Astrocyte of the spinal cord (primary cell): Measurements from ENCODE around the gene ITFG2.
"Not testable (repeated sequence)": the region's sequence is repeated elsewhere in the genome, so short reads cannot be mapped to it uniquely, and the experiment has no call there.

Source experiments
- DNase-seq: peaks from one replicate; pipeline ENCODE4 v3.0.0; 2011; ENCODE audit warnings: low read depth, low spot score
- H3K4me3 ChIP-seq: 2 replicates; pipeline ENCODE4 v1.5.1; 2011; ENCODE audit warnings: low read depth, mild to moderate bottlenecking, low read length, moderate library complexity
- in situ Hi-C: cut with HindIII; loops from 2 replicates; pipeline ENCODE4 v1.10.0; 2017; ENCODE audit warnings: low sequenced_read_pairs
- TF ChIP-seq, protein P1 (sequence below): IDR thresholded peaks from 2 replicates; pipeline ENCODE4 v1.5.1; 2012; ENCODE audit warnings: low read depth, mild to moderate bottlenecking, low read length, inconsistent platforms

The ITFG2 gene

GRCh38 chr12:2812290-2813213, at the start of gene ITFG2:
ITFG2 (plus strand) TSS chr12:2812668; CDS start chr12:2812761, 93 bp downstream.
- TF ChIP-seq, protein P1, sequence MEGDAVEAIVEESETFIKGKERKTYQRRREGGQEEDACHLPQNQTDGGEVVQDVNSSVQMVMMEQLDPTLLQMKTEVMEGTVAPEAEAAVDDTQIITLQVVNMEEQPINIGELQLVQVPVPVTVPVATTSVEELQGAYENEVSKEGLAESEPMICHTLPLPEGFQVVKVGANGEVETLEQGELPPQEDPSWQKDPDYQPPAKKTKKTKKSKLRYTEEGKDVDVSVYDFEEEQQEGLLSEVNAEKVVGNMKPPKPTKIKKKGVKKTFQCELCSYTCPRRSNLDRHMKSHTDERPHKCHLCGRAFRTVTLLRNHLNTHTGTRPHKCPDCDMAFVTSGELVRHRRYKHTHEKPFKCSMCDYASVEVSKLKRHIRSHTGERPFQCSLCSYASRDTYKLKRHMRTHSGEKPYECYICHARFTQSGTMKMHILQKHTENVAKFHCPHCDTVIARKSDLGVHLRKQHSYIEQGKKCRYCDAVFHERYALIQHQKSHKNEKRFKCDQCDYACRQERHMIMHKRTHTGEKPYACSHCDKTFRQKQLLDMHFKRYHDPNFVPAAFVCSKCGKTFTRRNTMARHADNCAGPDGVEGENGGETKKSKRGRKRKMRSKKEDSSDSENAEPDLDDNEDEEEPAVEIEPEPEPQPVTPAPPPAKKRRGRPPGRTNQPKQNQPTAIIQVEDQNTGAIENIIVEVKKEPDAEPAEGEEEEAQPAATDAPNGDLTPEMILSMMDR = no peak
- H3K4me3 ChIP-seq = peak within 1 kb of the TSS; percentile 67
- in situ Hi-C loops = no loop called here
- DNase-seq = peak; percentile 99

GRCh38 chr12:2764398-2764797, 48.1 kb upstream of the ITFG2 start:
- H3K4me3 ChIP-seq = no peak overlapping the region
- in situ Hi-C loops = no loop called here
- TF ChIP-seq, protein P1 = no peak
- DNase-seq = no peak

DNA sequence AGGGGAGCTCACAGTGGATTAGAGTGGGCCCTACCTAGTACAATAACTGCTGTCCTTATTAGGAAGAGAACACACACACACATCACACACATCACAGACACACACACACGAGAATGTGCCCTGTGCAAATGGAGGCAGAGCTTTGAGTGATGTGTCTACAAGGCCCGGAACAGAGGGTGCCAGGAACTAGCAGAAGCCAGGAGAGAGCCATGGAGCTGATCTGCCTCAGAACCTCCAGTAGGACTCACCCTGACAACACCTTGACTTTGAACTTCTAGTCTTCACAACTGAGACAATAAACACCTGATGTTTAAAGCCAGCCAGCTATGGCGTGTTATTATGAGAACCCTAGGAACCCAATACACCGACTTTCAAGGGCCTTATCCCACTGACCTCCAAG, 47.4 kb upstream of the ITFG2 start:
- TF ChIP-seq, protein P1 = no peak
- DNase-seq = no peak
- in situ Hi-C loops = no loop called here
- no peak overlapping the region for H3K4me3 ChIP-seq

GRCh38 chr12:2765608-2766007, 46.9 kb upstream of the ITFG2 start:
- in situ Hi-C loops = no loop called here
- no peak overlapping the region for H3K4me3 ChIP-seq
- TF ChIP-seq, protein P1 = no peak
- no peak for DNase-seq

GRCh38 chr12:2768224-2768961, 44.1 kb upstream of the ITFG2 start:
- no peak overlapping the region for H3K4me3 ChIP-seq
- in situ Hi-C loops = no loop called here
- DNase-seq = no peak
- TF ChIP-seq, protein P1 = no peak

DNA sequence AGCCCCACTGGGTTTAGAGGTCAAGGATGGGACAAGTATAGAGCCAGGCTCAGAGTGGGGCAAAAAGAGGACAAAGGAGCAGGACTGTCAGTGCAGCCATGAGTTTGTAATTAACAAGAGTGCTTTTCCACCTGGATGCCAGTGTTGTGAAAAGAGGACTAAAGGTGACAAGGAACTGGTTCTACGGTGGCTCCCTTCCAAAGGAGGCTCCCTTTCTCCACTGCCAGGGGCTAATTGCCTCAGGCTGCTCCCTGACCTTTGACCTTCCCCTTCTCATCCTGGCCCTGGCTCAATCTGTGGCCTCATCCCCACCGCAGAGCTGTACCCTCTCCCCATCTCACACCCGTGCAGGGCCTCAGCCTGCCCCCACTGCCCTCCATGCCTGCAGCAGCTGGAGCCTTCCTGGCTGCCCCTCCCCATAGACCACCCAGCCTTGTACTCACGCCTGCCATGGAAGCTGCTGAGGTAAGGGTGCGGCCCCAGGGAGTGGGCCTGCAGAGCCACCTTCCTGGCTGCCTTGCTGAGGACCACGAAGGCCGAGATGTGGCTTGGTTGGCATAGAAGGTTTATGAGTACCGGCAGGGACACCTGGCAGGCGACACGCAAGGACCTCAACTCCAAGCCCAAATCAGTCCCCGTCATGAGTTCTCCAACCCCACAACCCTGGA, 42.5 kb upstream of the ITFG2 start:
- H3K4me3 ChIP-seq = no peak overlapping the region
- in situ Hi-C loops = no loop called here
- TF ChIP-seq, protein P1 = no peak
- no peak for DNase-seq

- H3K4me3 ChIP-seq, DNase-seq, in situ Hi-C loops: not testable (repeated sequence)
These were observed 41.9 kb upstream of the ITFG2 start for GRCh38 chr12:2770544-2770943.
